Measurements from ENCODE around the gene RGS10. TPM values are rescaled to one million over a fixed set of nuclear protein-coding genes. Genes with fewer than 3 reads are reported as not detected.

The RGS10 gene
- total RNA-seq, 1 experiment from 2014 or later, result 33.1 TPM

DNA sequence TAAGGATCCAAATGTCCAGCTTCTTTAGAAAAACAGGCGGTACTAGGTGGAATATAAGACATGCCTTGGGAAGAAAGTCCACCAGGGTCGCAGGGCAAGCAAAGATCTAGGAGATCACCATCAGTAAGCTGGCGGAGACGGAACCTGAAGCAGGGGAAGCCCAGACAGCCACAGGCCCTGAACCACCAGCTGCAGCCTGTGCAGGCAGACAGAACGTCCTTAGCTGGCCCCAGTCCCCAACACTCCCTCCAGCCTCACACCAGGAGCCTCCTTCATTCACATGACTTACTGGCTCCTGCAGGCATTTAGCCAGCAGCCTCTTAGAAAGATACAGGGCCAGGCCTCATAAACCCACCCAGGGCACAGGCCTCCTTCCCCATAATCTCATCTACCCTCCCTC lies 17.4 kb downstream of the RGS10 start:
- in situ Hi-C loops (cut with HindIII; ENCODE audit: low pct_unique_long_range_greater_than_20kb, low sequenced_read_pairs), result no loop called here
- DNase-seq (ENCODE audit: low read depth, low spot score), result no peak

DNA sequence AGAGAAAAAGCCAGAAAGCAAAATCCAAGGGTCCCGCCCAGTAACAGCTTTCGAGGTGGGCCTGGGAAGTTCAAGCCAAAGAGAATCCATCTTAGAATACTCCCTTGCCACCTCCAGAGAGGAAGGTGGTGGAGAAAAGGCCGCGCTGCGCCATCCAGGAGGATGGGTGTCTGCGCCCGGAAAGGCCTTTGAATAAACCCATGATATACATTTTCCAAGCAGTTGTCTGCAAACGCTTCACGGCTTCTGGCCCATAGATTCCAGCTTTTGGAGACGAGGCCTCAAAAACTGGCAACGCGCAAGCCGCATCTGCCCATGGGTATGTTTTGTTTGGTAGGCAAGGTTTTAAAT lies 17.8 kb downstream of the RGS10 start:
- DNase-seq (ENCODE audit: low read depth, low spot score), result no peak
- in situ Hi-C loops (cut with HindIII; ENCODE audit: low pct_unique_long_range_greater_than_20kb, low sequenced_read_pairs), result no loop called here

DNA sequence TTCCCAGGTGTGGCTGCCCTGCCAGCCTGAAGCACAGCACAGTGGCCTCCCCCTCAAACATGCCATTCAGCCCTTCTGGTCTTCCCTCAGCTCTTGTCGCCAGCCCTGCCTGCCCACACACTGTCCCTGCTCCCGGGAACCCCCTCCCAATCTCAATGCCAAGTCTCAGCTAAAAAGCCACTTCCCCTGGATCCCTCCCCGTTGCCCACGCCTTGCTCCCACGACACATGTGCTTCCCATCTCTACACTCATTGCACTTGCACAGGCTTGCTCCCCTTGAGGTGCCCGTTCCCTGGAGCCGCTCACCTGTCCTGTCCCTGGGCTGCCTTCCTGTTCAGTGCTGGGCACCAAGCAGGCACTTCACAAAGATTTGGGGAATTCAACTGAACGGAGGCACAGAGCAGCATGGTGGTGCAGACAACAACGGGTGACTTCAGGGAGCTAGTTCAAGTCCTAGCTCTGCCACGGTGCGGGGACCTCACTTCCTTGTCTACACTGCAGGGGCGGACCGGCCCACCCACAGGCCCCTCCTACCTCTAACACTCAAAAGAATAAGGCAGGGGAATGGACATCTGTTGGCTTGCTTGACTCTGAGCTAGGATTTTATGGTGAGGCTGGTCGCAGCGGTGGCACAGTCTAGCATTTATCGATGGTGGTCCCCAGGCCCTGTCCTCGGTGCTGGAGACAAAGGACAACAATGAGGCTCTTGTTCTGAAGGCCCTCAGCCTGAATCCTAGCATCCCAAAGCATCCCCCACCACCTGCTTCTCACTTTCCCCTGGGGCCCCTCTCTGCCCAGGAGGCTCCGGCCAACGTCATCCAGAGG lies 18.4 kb downstream of the RGS10 start:
- DNase-seq (ENCODE audit: low read depth, low spot score), result no peak
- in situ Hi-C loops (cut with HindIII; ENCODE audit: low pct_unique_long_range_greater_than_20kb, low sequenced_read_pairs), result no loop called here

DNA sequence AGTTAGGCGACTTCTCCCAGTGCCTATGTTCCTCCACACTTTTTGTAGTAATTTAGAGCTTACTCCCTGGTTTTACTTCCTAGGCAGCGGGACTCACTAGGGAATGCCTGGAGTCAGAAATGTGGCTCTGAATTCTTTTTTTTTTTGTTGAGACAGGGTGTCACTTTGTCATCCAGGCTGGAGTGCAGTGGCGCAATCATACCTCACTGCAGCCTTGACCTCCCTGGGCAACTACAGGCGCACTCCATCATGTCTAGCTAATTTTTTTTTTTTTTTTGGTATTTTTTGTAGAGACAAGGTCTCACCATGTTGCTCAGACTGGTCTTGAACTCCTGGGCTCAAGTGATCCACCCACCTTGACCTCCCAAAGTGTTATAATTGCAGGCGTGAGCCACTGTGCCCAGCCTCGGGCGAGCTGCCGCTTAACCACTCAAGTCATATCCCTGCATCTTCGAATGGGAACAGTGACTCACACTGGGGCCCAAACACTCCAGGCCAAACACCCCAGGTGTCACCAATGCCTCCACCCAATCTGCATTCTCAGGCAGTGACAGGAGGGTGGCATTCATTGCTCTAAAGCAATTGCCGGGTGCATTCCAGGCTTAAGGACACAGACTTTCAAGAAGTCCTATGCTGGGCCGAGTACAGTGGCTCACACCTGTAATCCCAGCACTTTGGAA lies 19.6 kb downstream of the RGS10 start:
- in situ Hi-C loops (cut with HindIII; ENCODE audit: low pct_unique_long_range_greater_than_20kb, low sequenced_read_pairs), result no loop called here
- DNase-seq (ENCODE audit: low read depth, low spot score), result no peak

DNA sequence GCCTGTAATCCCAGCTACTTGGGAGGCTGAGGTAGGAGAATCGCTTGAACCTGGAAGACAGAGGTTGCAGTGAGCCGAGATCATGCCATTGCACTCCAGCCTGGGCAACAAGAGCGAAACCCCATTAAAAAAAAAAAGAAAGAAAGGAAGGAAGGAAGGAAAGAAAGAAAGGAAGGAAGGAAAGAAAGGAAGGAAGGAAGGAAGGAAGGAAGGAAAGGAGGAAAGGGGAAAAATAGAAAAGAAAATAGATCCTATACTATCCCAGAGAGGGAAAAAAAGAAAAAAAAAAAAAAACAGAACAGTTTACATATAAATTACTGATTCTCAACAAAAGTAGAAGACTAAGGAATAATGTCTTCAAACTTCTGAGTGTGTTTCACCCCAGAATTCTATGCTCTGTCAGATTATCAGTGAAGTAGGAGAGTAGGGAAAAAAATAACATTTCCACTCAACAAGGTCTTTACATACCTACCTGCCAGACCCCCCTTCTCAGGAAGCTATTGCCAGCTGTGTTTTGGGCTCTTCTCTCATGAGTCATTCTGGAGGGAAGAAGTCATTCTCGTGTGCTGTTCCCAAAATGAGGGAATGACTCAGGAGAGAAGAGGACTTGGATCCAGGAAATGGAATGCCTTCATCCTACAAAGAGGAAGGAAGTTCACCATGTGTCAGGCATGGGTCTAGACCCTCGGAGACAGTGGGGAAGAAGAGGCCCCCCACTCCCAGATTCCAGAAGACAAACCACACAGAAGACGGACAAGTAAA lies 20.9 kb downstream of the RGS10 start:
- in situ Hi-C loops (cut with HindIII; ENCODE audit: low pct_unique_long_range_greater_than_20kb, low sequenced_read_pairs), result no loop called here
- DNase-seq (ENCODE audit: low read depth, low spot score), result no peak

DNA sequence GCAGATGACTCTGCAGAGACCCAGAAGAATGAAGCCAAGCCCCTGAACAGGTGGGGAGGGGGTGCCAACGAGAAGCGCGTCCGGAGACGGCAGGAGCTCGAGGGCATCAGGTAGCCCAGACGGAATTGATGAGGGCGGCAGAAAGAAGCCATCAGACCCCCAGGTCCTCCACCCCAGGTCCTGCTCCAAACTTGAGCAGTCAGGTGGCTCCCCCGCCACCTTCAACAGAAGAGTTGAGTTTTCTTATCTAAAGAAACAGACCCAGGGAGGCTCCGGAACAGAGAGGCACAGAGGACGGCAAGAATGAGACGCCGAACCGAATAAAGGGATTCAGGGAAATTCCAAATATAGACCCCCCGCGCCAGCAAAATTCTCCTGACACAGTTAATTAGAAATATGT lies 22.2 kb downstream of the RGS10 start:
- in situ Hi-C loops (cut with HindIII; ENCODE audit: low pct_unique_long_range_greater_than_20kb, low sequenced_read_pairs), result no loop called here
- no peak for DNase-seq (ENCODE audit: low read depth, low spot score)

DNA sequence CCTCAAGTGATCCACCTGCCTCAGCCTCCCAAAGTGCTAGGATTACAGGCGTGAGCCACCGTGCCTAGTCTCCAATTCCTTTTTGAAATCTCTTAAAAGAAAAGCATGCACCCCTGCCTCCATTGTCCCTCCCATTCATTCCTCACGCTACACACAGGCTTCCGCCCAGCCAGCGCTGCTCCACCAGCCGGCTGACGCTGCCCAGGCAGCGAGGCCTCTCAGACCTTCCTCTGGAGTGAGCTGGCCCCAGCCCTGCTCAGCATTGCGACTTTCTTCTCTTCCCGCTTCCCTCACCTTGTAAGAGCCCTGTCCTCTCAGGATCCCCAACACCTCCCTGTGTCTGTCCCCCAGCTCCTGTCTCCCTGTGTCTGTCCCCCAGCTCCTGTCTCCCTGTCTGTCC lies 23.6 kb downstream of the RGS10 start:
- no peak for DNase-seq (ENCODE audit: low read depth, low spot score)
- in situ Hi-C loops (cut with HindIII; ENCODE audit: low pct_unique_long_range_greater_than_20kb, low sequenced_read_pairs), result no loop called here

DNA sequence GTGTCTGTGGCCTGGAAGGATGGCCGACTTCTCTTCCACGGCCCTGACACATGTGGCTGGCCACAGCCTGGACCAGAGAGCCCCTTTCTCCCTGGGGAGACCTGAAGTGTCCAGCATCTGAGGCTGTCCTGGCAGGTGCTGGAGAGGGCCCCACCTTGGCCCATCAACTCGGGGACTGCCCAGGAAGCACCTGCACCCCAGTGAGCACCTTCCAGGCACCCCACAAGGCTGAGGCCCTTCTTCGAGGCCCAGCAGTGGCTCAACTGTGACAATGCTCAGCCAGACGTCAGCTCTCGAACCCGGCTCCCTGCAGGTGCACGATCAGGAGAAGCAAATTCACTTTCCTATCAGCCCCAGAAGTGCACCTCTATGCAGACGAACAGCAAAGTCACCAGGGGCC lies 24.3 kb downstream of the RGS10 start:
- no peak for DNase-seq (ENCODE audit: low read depth, low spot score)

DNA sequence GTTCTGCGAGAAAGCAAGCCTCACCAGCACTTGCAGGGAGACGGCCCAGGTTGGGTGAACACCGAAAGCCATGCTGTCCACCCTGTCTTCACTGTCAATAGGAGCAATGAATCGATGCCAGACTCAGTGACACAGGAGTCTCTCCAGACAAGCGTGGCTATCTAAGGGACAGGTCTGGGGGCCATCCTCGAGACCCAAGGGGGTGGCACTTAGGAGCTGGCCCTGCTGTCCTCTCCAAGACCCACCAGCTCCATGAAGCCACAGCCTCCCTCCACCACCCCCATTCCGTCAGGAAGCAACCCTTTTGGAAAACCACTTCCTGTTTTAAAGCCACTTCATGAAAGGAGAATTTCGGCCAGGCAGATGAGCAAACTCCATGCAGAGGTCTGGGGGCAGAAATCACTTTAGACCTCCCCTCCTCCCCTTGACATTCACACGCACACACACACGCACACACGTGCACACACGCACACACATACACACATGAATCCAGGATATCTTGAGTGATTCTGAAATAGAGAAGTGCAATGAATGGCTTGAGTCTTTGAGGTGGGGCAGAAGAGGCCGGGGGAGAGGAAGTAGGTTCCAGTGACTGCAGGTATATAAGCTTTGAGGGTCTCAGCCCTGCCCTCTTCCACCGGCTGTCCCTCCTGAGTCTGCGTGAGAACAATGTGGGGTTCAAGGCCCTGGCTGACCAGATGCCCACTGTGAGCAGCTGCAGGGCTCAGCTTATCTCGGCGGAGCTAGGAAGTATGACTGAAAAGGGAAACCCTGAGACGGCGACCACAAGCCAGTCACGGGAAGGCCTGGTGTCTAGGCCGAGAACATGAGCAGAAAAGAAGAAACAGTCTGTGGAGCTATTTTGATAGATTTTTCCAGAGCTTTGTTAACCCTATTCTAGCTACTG lies 25.0 kb downstream of the RGS10 start:
- in situ Hi-C loops (cut with HindIII; ENCODE audit: low pct_unique_long_range_greater_than_20kb, low sequenced_read_pairs), result no loop called here
- DNase-seq (ENCODE audit: low read depth, low spot score), result no peak

More for the DNA sequence above, 24.3 kb downstream of the RGS10 start:
- in situ Hi-C loops (cut with HindIII; ENCODE audit: low pct_unique_long_range_greater_than_20kb, low sequenced_read_pairs), result no loop called here

DNA sequence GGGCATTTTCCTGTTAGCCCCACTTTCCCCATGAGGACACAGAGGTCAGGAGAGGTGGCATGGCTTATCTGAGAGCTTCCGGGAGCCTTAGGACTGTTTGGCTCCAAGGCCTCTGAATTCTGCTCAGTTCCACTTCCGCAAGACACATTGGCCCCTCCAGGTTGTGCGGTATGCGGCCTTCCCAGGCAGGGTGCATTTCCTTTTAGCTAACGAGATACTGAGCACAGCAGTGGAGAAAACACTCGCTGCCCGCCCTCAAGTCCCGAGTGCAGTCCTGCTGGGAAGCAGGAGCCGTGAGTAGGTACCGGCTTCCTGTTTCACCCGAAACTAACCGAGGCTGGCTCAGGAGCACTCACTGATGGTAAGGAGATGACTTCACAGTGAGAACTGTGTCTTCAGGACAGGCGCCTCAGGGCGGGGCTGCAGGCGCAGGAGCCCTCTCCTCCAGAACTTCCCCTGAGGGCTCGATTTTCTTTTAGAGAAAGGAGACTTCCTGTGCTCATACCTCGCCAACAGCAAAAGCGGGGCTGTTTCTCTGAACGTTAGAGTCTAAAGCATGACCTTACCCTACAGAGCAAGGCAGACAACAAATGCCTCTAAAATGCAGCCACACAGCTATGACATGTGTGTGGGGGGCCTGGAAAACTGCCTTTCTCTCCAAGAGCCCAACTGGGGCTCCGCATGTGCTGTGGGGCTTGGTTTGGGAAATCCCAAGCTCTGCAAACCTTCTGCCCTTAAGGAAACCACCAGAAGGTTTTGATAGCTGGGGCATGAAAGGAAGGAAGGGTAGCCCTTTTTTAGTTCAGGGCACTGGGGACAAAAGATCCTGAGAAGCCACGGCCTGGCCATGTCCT lies 25.9 kb downstream of the RGS10 start:
- no peak for DNase-seq (ENCODE audit: low read depth, low spot score)
- in situ Hi-C loops (cut with HindIII; ENCODE audit: low pct_unique_long_range_greater_than_20kb, low sequenced_read_pairs), result no loop called here

DNA sequence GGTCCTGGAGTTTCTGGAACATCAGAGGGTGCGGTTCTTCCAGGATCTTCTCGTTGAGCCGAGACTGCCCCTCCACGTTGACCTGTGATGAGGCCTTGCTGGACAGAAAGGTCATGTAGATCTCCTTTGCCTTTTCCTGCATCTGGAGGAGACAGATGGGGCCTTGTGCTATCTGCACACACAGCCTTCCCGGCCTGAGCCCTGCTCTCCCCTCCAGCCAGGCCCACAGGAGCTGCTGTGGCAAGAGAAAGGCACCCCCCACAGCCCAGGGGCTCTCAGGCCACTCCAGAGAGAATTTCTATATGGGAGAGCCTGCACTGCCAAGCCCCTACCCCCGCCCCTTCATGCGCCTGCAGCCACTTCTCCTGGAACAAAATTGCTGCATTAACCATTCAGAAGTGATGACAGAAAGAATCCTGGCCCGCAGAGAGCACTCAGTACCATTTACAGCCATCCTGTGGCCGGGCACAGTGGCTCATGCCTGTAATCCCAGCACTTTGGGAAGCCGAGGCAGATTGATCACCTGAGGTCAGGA lies 26.9 kb downstream of the RGS10 start:
- no peak for DNase-seq (ENCODE audit: low read depth, low spot score)
- in situ Hi-C loops (cut with HindIII; ENCODE audit: low pct_unique_long_range_greater_than_20kb, low sequenced_read_pairs), result no loop called here

DNA sequence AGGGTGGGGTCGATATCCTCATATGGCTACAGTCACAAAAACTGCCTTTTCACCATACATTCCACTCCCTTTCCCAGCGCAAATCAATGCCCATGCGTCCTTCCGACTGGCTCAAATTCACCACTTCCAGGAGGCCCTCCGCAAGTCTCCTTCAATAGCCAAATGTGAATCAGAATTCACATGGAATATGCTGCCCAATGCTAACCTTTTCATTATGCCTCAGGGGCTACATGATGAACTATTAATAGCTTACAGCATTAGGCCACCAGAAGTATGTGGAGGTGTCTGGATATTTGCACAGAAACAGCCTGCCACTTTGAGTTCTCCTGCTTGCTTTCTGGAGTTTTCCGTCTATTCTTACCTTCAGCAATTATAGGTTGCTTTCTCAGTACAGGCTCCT lies 27.7 kb downstream of the RGS10 start:
- no peak for DNase-seq (ENCODE audit: low read depth, low spot score)
- in situ Hi-C loops (cut with HindIII; ENCODE audit: low pct_unique_long_range_greater_than_20kb, low sequenced_read_pairs), result no loop called here

DNA sequence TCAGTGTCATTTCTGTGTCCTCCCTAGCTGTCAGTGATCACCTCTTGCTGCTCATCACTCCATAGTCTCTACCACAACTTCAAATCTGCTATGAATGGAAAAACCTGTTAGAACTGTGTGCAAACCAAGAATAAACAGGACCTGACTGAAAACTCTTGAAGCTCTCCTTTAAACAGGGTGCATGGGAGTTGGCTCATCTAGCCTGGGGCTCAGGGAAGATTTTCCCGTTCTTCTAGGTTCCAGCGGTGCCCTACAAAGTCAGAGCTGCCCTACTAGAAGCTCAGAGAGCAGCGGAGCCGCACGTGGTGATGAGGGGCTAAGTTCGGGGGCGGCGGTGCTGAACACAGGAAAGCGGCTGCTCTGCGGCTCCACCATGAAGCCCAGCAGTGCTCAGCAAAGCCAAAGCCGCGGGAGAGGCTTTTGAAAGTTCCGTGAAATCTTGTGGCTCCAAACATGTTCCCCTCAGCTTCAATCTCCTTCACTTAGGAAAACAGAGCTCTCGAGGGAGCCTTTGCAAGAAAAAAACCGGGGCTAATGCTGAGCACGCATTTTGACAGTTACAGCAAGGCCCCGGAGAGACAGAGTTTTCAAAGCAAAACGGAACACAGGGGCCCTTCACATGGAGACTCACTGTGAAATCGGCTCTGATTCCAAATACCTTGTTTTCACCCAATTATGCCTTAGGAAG lies 30.5 kb downstream of the RGS10 start:
- no peak for DNase-seq (ENCODE audit: low read depth, low spot score)
- in situ Hi-C loops (cut with HindIII; ENCODE audit: low pct_unique_long_range_greater_than_20kb, low sequenced_read_pairs), result no loop called here

DNA sequence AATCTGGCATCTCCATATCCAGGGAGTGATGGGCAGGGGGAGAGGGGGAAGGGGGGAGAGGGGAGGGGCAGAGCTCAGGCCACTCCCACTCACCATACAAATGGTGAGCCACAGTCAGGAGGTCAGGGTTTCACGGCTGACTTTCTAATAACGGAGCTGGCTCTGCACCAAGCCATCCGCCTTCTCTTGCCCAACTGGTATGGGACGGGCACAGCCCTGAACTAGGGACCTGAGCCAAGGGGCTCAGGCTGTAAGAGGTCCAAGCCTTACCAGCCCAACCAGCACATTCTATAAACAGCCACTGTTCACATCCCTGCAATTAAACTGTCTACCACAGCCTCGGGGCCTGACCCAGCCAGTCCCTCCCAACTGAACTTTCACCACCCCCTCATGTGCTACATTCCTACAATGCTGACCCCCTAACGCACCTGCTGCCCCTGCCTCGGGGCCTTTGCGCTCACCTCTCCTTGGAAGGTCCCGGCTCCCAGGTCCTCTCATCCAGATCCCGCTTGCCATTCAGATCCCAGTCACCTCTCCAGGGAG lies 32.5 kb downstream of the RGS10 start:
- peak; percentile 46 for DNase-seq (ENCODE audit: low read depth, low spot score)
- in situ Hi-C loops (cut with HindIII; ENCODE audit: low pct_unique_long_range_greater_than_20kb, low sequenced_read_pairs), result no loop called here

DNA sequence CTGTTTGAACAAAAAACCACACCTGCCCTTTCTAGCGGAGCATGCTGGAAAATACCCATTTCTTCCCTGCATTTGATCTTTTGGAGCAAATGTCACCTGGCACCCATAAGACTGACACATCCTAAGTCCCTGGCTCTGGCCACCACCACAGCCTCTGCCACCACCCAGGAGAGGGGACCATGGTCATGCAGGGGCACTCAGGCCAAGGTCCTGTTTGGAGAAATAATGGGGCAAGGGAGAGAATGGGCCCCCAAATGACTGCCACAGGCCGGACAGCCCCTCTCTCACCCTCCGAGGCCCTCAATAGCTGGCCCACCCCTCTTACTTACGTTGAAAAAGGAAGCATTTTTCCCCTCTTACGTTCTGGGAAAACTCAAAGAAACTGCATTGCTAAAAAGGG lies 35.4 kb downstream of the RGS10 start:
- in situ Hi-C loops (cut with HindIII; ENCODE audit: low pct_unique_long_range_greater_than_20kb, low sequenced_read_pairs), result no loop called here
- DNase-seq (ENCODE audit: low read depth, low spot score), result no peak
